H1 (cell line): ENCODE measurements around the gene PPP1R2. TPM values are rescaled to one million over a fixed set of nuclear protein-coding genes. Genes with fewer than 3 reads are reported as not detected.

Experiments
- ZNF274 ChIP-seq: IDR thresholded peaks from 2 replicates; pipeline ENCODE4 v1.7.0; 2012; ENCODE audit warnings: low read length, borderline replicate concordance; ENCODE audit errors: extremely low read depth
- polyA plus RNA-seq, 7 experiments: library from polyadenylated mRNA; depleted of rRNA in 3 of 7; stranded (reverse) in 5 of 7; unstranded in 2 of 7; fragments of >200 nt in 5 of 7; fragments of 200-250 nt in 2 of 7; gene quantifications; 1 replicate in 5 of 7; 2 replicates in 1 of 7; 4 replicates in 1 of 7; pipeline versions ENCODE4 v1.2.1 to v1.2.3, GENCODE V29; 2011 to 2013; ENCODE audit warnings: missing spikeins in 2 of 7, mixed read lengths in 2 of 7
- total RNA-seq: library from RNA; stranded (reverse); fragmentation: NEBNext Ultra II Directional; extraction: Animal tissue kit (Norgen Biotek cat#: 25700); gene quantifications from 2 replicates; pipeline ENCODE4 v1.2.1, GENCODE V29; 2021

Gene PPP1R2
- total and polyA plus RNA-seq, 2 of the 8 experiments (the other 6 are each of a cell fraction or from before 2014, with no cell fraction given), result 14.0 to 26.5 TPM

DNA sequence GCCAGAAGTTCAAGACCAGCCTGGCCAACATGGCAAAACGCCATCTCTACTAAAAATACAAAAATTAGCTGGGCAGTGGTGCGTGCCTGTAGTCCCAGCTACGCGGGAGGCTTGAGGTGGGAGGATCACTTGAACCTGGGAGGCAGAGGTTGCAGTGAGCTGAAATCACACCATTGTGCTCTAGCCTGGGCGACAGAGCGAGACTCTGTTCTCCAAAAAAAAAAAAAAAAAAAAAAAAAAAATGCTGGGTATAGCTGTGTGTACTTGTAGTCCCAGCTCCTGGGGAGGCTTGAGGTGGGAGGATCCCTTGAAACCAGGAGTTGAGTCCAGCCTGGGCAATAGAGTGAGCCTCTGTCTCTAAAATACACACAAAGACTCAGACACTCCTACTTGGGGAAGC is 32.0 kb downstream of the PPP1R2 start (continued):
- no peak for TF ChIP-seq ZNF274
